ENCODE measurements around the gene ADD1.

ADD1 gene

DNA sequence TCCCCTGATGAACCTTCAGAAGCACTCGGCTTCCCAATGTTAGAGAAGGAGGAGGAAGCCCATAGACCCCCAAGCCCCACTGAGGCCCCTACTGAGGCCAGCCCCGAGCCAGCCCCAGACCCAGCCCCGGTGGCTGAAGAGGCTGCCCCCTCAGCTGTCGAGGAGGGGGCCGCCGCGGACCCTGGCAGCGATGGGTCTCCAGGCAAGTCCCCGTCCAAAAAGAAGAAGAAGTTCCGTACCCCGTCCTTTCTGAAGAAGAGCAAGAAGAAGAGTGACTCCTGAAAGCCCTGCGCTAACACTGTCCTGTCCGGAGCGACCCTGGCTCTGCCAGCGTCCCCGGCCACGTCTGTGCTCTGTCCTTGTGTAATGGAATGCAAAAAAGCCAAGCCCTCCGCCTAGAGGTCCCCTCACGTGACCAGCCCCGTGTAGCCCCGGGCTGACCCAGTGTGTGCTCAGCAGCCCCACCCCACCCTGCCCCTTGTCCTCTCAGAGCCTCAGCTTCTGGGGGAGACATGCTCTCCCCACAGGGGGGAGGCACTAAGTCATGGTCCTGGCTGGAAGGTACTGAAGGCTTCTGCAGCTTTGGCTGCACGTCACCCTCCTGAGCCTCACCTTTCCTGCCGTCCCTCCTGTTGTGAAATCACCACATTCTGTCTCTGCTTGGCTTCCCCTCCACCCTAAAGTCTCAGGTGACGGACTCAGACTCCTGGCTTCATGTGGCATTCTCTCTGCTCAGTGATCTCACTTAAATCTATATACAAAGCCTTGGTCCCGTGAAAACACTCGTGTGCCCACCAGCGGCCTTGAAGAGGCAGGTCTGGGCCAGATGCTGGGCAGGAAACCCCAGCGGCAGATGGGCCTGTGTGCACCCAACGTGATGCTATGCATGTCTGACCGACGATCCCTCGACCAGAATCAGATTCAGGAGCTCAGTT, 84.9 kb downstream of the ADD1 start:
- no peaks in the 10 kb centered on the region for H3K9me3 ChIP-seq (replicated peaks in 1 of 11)
- peaks cover 42 to 70% (median 57%) of the 10 kb centered on the region in 10 experiments for H3K4me1 ChIP-seq
- peaks cover 10 to 92% (median 50%) of the 10 kb centered on the region in 11 experiments; a peak in 19 of 22 replicates for H4K20me1 ChIP-seq
- H3K27me3 ChIP-seq, result no peaks in the 10 kb centered on the region
- no peak for TF ChIP-seq Cebpa-rat (IDR thresholded peaks at IDR 0.05)
- H3K4me2 ChIP-seq, result peak overlapping the region in 10 of 11 experiments; percentile 9 to 99 (median 98); a peak in 18 of 22 replicates
- peak overlapping the region in 9 of 11 experiments; percentile 8 to 88 (median 77); a peak in 11 of 22 replicates for H3K9ac ChIP-seq
- H3K27ac ChIP-seq, result peak overlapping the region in 6 of 11 experiments; percentile 4 to 90 (median 48); a peak in 5 of 22 replicates
- no peak overlapping the region for H3K4me3 ChIP-seq
- H3K36me3 ChIP-seq, result peaks cover 67 to 81% (median 79%) of the 10 kb centered on the region in 11 experiments

DNA sequence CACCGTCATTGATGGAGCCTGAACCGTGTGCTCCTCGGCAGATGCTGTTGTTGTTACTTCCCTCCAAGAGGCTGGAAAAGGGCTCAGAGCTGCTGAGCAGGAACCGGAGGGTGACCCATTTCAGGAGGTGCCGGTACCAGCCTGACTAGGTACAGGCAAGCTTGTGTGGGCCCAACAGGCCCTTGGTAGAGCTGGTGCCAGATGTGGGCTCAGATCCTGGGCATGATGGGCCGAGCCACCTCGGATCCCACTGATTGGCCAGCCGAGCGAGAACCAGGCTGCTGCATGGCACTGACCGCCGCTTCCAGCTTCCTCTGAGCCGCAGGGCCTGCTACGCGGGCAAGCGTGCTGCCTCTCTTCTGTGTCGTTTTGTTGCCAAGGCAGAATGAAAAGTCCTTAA, 85.8 kb downstream of the ADD1 start:
- Histone ChIP-seq H3K4me3 (no peak overlapping the region), H3K36me3 (peaks cover 59 to 71% (median 70%) of the 10 kb centered on the region in 11 experiments), H3K9me3 (replicated peaks in 1 of 11) (no peaks in the 10 kb centered on the region), H3K27ac (peak overlapping the region in 5 of 11 experiments; percentile 13 to 90 (median 89); a peak in 7 of 22 replicates), H4K20me1 (peaks cover 10 to 85% (median 48%) of the 10 kb centered on the region in 11 experiments; a peak in 18 of 22 replicates), H3K9ac (peak overlapping the region in 9 of 11 experiments; percentile 8 to 88 (median 79); a peak in 14 of 22 replicates), H3K4me1 (peaks cover 45 to 65% (median 57%) of the 10 kb centered on the region in 10 experiments), H3K27me3 (no peaks in the 10 kb centered on the region), H3K4me2 (peak overlapping the region; percentile 87 to 99 (median 98))
- TF ChIP-seq Cebpa-rat (IDR thresholded peaks at IDR 0.05), result no peak

GRCh38 chr4:2930135-2930757, 86.6 kb downstream of the ADD1 start:
- H4K20me1 ChIP-seq, result peaks cover 10 to 82% (median 42%) of the 10 kb centered on the region in 11 experiments; a peak in 18 of 22 replicates
- H3K4me2 ChIP-seq, result peak overlapping the region; percentile 87 to 99 (median 98)
- H3K36me3 ChIP-seq, result peaks cover 51 to 64% (median 62%) of the 10 kb centered on the region in 11 experiments
- TF ChIP-seq Cebpa-rat (IDR thresholded peaks at IDR 0.05), result no peak
- peak overlapping the region; percentile 59 to 88 (median 79); a peak in 21 of 22 replicates for H3K9ac ChIP-seq
- peaks cover 45 to 63% (median 57%) of the 10 kb centered on the region in 10 experiments for H3K4me1 ChIP-seq
- H3K27ac ChIP-seq, result peak overlapping the region in 8 of 11 experiments; percentile 83 to 90 (median 87); a peak in 18 of 22 replicates
- no peaks in the 10 kb centered on the region for H3K9me3 ChIP-seq (replicated peaks in 1 of 11)
- no peaks in the 10 kb centered on the region for H3K27me3 ChIP-seq
- peak overlapping the region in 9 of 10 experiments; percentile 42 to 79 (median 71); a peak in 17 of 20 replicates for H3K4me3 ChIP-seq

DNA sequence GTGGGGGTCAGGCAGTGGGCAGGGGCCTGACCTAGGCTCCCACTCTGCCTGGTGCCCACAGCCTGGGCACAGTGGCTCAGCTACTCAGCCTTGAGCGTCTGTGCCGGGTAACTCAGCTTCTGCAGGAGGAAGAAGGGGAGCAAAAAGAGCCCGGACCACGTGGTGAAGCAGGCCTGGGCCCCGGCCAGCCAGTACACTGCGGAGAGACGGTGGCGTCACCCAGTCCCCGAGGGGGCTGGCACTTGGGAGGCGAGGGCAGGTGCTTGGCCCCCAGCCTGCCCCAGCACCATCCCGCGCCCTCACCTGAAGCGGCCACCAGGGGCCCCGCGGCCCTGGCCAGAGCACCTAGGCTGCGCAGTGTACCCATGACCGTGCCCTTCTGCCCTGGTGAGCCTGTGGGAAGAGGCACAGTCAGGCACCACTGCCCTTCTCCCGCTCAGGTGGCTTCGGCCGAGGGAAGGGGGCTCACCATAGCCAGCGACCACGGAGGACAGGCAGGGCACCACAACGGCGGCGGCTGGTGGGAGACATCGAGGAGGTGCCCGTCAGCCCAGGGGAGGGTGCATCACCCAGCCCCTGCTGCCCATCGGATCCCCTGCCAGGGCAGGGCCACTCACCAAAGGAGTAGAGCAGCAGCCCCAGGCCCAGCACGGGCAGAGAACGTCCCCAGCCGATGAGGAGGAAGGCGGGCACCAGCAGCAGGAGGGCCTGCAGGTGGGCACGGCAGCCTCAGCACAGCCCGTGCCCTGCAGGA, 87.3 kb downstream of the ADD1 start:
- Histone ChIP-seq H4K20me1 (peaks cover 11 to 86% (median 47%) of the 10 kb centered on the region in 11 experiments; a peak in 19 of 22 replicates), H3K4me2 (peak overlapping the region; percentile 87 to 99 (median 98)), H3K9ac (peak overlapping the region; percentile 59 to 88 (median 79)), H3K9me3 (replicated peaks in 1 of 11) (no peaks in the 10 kb centered on the region), H3K27ac (peak overlapping the region; percentile 34 to 90 (median 83); a peak in 21 of 22 replicates), H3K27me3 (no peaks in the 10 kb centered on the region), H3K4me1 (peaks cover 51 to 70% (median 64%) of the 10 kb centered on the region in 10 experiments), H3K36me3 (peaks cover 44 to 57% (median 55%) of the 10 kb centered on the region in 11 experiments), H3K4me3 (peak overlapping the region; percentile 22 to 79 (median 71); a peak in 19 of 20 replicates)
- TF ChIP-seq Cebpa-rat (IDR thresholded peaks at IDR 0.05), result no peak

DNA sequence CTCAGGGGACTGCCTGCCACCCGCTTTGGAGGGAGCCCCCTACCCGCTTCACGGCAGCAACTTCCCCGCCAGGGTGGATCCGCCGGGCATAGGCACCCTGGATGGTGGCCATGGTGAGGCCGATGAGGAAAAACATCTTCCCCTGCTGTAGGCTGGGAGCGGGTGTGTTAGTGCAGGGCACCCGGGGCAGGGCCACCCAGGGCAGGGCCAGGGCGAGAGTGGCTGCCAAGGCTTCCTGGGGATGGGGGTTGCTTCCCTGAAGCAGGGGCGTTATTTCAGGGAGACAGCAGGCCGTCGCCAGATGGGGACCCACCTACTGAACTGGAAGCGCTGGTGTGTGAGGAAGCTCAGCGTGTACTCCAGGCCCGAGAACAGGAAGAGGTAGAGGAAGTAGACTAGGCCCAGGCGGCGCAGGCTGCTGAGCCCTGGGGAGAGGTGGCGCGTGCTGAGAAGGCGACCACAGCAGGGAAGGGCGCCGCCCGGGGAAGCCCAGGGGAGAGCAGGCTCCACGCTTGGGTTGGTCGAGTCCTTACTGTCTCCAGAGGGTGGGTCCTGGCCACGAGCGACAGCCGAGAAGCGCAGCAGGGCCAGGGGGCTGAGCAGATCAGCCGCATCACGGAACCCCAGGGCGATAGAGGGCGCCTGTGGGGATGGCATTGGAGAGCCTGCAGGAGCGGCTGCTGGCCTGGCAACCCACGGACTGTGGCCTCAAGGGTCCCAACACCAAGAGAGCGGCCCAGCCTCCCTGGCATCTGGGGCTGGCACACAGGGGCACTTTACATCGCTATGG, 88.1 kb downstream of the ADD1 start:
- Histone ChIP-seq H3K4me3 (peak overlapping the region; percentile 59 to 79 (median 72)), H3K9me3 (replicated peaks in 1 of 11) (no peaks in the 10 kb centered on the region), H3K27me3 (no peaks in the 10 kb centered on the region), H3K4me2 (peak overlapping the region; percentile 87 to 99 (median 98)), H3K9ac (peak overlapping the region; percentile 69 to 88 (median 84)), H3K36me3 (peaks cover 36 to 55% (median 47%) of the 10 kb centered on the region in 11 experiments), H3K4me1 (peaks cover 59 to 77% (median 72%) of the 10 kb centered on the region in 10 experiments), H3K27ac (peak overlapping the region; percentile 34 to 90 (median 83); a peak in 21 of 22 replicates), H4K20me1 (peaks cover 19 to 86% (median 55%) of the 10 kb centered on the region in 11 experiments; a peak in 21 of 22 replicates)
- TF ChIP-seq Cebpa-rat (IDR thresholded peaks at IDR 0.05), result no peak

GRCh38 chr4:2932321-2932950, 88.8 kb downstream of the ADD1 start:
- Histone ChIP-seq H3K4me2 (peak overlapping the region; percentile 87 to 99 (median 98)), H3K36me3 (peaks cover 35 to 55% (median 46%) of the 10 kb centered on the region in 11 experiments), H3K4me3 (peak overlapping the region; percentile 59 to 79 (median 72)), H3K27ac (peak overlapping the region; percentile 34 to 90 (median 83); a peak in 21 of 22 replicates), H3K27me3 (no peaks in the 10 kb centered on the region), H4K20me1 (peaks cover 24 to 86% (median 57%) of the 10 kb centered on the region in 11 experiments; a peak in 21 of 22 replicates), H3K9ac (peak overlapping the region; percentile 69 to 88 (median 84); a peak in 21 of 22 replicates), H3K4me1 (peaks cover 66 to 85% (median 79%) of the 10 kb centered on the region in 10 experiments), H3K9me3 (replicated peaks in 1 of 11) (no peaks in the 10 kb centered on the region)
- no peak for TF ChIP-seq Cebpa-rat (IDR thresholded peaks at IDR 0.05)
